Activated CD8-positive, alpha-beta memory T cell treated with anti-CD3 and anti-CD28 coated beads for 4 hours (primary cell): ENCODE measurements around the gene THRB.

Experiments
- DNase-seq, 2 donors: peaks; one replicate each; pipeline ENCODE4 v3.0.0-alpha.2; 2020; ENCODE audit warnings: low read depth in 2 of 2

Gene THRB

DNA sequence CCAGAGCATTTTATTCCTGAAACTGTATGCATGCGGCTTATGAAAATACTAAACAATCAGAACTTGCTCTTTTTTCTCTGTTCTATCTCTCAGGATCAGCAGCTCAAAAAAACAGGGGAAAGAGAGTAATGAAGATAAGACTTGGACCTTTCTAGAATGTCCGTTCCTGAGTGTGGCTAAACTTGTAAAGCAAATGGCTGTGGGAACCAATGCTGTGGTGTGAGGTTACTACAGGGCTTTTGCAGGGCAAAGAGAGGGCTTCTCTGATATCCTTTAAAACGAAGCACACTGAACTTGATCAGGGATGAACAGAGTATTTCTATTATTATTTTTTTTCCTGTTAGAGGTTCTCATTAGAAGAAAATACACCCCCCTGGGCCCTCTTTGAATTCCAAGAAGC lies 223.4 kb downstream of the THRB start:
- DNase-seq: no peak

DNA sequence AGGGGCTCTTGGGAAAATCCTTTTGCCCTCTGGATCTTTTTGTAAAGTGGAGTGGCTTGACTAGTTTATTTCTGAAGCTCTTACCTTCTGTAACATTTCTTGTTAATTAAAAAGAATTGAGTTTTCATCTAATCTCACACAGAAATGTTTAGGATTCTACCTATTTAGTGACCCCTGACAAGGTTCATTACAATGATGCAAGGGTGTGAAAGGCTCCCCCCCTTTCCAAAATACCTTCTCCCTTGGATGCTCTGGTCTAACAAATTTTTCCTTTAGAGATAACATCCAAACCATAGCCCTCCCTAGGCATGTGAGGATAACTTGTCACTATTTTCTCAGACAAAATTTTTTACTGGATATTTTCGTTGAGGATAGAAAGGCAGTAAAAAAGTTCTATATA lies 223.9 kb downstream of the THRB start:
- DNase-seq: no peak

- DNase-seq: no peak
Measured at GRCh38 chr3:24270204-24270691, 224.4 kb downstream of the THRB start.

GRCh38 chr3:24264748-24265158 lies 229.9 kb downstream of the THRB start:
- no peak for DNase-seq

DNA sequence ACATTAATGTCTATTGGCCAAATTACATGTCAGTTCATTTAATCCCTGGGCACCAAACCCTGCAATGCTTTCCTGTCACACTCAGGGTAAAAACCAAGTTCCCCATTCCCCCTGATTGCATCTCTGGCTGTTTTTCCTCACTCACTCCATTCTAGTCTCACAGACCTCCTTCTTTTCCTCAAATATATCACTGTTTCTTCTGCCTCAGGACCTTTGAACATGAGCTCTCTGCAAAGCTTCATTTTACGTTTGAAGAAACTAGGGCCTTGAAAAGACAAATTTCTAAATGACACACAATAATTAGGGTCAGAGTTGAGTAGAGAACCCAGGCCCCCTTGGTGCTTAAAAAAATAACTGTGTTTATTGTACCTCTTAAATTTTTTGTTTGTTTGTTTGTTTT lies 230.6 kb downstream of the THRB start:
- DNase-seq: no peak

GRCh38 chr3:24263069-24263668 lies 231.5 kb downstream of the THRB start:
- DNase-seq: no peak

- DNase-seq: no peak
Measured at GRCh38 chr3:24261521-24261920, 233.1 kb downstream of the THRB start.

- no peak for DNase-seq
Measured at GRCh38 chr3:24259901-24260512, 234.6 kb downstream of the THRB start.

DNA sequence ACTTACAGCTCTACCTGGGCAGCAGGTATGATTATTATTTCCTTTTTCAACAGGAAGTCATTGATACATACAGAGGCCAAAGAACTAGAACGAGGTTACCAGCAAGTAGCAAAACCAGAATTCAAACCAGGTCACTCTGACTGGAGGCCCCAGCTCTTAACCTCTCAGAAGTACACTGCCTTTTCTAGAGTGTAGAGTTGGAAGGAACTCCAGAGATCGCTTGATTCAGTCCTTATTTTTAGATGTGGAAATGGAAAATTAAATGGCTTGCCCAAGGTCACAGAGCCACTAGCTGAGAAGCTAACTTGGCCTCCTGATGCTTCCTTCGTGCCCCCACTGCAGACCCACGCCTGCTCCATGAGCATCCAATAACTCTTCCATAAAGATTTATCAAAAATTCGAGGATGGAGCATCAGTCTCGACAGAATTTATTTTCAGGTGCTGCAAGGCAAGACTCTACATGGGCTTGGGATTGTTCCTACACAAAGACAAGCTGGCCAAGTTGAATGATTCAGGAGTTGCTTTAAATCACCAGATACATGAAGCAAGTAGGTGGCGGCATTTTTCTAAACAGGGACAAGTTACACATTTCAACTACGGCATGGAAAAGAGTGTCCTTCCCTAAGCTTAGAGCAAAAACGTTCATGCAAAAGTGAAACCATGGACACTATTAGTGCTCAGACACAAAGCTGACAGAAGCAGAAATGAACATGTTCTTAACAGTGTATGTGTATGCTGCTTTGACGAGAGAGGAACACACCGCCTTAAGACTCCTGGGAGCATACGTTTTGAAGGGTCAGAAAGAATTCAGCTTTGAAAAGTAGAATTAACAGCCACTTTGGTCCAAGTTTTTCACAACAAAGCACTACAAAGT lies 235.7 kb downstream of the THRB start:
- no peak for DNase-seq

GRCh38 chr3:24258260-24258659 lies 236.4 kb downstream of the THRB start:
- DNase-seq: no peak

DNA sequence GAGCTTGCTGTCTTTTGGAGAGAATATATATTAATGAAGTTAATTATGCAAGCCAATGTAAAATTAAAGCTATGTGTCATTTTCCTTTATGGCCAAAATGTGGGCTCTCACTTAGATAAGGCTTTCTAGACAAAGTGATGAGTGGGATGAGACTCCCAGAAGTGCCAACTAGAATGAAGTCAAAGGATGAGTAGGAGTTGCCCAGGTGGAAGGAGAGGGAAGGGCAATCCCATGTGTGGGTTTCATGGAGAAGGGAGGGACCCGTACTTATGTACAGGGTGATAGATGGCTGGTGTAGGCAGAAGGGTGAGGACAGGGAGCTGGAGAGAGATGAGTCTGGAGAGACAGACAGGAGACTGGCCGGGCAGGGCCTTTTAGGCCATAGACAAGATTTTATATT lies 239.2 kb downstream of the THRB start:
- DNase-seq: no peak

GRCh38 chr3:24254649-24255048 lies 240.0 kb downstream of the THRB start:
- no peak for DNase-seq

DNA sequence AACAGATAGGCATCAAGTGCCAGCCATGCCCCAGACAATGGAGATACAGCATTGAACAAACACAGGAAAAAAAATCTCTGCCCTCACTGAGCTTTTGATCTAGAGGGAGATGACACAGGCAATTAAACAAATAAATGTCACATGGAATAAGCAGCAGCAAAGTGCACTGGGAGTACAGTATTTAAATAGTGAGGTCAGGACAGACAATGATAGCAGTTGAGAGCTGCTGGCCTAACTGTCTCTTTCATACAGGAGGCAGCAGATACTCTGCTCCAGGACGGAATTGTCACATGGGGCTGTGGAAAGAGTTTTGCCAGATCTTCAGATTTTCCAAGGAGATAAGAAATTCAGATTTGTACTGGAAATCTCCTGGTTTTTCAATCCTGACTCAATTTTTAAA lies 241.3 kb downstream of the THRB start:
- DNase-seq: no peak

- DNase-seq: no peak
Measured at GRCh38 chr3:24249523-24249922, 245.1 kb downstream of the THRB start.

DNA sequence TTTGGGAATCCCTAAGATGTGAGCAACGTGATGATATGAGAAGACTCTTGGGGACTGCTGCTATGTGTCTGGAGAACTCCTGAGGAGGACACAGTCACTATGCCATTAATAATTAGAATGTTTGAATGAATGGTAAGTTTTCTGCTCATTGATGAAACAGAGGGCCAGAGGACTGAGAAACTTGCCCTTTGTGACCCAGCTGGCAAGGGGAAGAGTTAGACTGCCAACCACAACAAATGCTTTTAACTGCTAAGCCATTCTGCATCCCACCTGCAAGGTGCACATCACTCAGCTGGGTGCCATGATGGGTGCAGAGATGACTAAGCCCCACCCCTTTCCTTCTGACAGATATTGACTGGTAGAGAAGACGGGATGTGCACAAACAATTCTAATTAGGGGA lies 249.6 kb downstream of the THRB start:
- no peak for DNase-seq

DNA sequence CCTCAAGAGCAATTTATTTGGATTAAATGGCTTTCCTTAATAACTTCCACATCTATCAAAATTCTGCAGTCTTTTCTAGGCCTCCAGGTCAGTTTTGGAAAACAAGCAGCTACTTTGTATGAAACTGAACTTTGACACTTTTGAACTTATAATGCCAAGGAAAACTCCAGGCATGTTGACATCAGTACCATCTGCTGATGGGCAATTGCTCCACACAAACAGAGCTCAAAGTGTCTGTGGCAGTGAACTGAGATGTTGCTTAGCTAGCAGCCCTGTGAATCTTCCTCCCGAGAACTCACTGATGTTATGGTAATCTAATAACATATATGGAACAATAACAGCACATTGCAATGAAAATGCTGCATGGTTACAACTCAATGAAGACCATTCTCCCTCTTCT lies 250.2 kb downstream of the THRB start:
- DNase-seq: no peak

- no peak for DNase-seq
Measured at GRCh38 chr3:24242012-24242698, 252.5 kb downstream of the THRB start.

DNA sequence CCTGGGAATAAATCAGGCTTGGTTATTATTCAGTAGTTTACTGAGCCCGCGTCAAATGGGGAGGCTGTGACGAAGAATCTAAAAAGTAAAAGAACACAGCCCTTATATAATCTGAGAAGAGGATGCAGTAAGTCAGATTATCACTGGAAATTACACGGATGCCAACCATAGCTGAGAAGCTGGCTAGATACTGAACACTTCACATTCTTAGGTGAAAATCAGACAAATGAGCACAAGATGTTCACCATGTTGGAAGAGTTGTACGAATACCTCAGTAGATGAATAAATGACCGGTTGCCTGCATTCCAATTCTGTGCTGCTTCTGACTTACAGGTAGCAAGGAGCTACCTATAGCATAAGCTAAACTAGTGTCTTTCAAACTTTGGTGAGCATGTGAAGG lies 254.3 kb downstream of the THRB start:
- DNase-seq: no peak

DNA sequence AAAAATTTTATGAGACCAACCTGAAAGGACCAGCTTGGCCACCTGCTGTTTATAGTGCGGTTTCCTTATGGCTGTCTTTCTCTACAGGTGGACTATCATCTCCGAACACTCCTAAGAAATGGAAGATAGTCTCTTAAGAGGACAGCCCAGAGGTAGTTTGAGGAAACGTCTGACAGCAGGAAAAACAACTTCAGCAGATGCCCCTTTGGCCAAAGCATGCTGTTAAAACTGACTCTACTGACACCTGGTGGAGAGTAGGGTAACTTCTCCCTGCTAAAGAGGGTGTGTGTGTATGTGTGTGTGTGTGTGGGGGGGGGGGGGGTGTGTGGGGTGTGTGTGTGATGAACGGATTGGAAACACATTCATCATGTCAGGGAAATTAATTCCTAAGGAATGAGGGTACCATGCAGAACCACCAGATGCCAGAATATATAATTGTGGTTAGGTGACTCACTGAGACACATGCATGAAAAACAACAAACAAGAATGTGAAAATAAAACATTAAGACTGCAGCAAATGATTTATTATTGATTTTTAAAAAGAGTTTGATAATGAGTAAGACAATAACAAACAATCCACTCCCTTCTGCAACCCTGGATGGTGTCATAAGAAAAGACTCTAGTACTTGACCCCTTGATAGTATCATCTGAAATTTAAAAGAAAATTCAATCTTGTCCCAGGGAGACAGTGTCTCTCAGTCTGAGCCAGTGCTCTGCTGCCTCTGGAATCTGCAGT lies 256.5 kb downstream of the THRB start:
- no peak for DNase-seq

DNA sequence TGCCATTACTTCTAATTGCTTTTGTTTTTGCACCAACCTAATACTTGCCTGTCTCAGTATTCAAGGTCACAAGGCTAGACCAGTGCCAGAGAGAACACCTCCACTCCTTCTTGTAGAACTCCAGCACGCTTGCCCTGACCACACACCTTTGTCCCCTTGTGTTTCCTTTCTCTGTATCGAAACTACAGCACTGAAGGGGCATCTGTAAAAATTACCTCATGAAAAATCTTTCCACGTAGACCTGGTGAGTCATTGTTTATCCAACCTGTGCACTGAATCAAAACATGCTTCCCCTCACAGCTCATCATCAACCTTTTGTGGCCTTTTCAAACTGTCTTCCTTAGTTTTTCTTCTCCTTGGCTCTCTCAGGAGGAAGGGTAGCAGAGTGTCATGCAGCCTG lies 259.5 kb downstream of the THRB start:
- DNase-seq: no peak

DNA sequence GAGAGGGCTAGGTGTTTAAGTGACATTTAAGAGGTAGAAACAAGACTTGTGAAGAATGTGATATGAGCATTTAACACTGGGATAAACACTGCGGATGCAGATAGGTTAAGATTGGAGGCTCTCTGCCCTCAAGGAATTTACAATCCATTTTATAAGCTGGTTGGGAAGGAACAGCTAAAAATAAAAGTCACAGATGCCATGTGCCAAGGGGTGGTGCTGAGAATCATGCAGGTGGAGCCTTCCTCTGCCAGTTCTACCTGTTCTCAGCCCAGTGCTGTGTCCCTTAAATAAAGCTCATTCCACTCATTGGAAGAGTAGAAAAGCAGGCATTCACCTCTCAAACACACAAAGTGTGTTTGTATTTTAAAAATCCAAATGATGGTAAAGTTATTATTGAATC lies 261.9 kb downstream of the THRB start:
- DNase-seq: no peak
